AG04450 (cell line): ENCODE data around the gene VDAC1. TPM values are rescaled to one million over a fixed set of nuclear protein-coding genes. Genes with fewer than 3 reads are reported as not detected.

Source experiments
- CTCF ChIA-PET: fragments of 300-600, 350-600 bp; formaldehyde crosslinking; extraction: SDS; loops from one replicate; lab custom pipeline; 2022; ENCODE audit warnings: antibody characterized with exemption, inconsistent platforms; lab: Charles Lee
- POLR2A ChIA-PET: fragments of 350-600 bp; formaldehyde crosslinking; extraction: SDS; loops from one replicate; lab custom pipeline; 2021; ENCODE audit warnings: antibody characterized with exemption, inconsistent platforms; lab: Yijun Ruan, JAX
- DNase-seq: peaks from one replicate; pipeline ENCODE4 v3.0.0-alpha.2; 2011; ENCODE audit warnings: low read depth, low spot score
- H3K27ac ChIP-seq: one replicate; pipeline ENCODE4 v1.5.1; 2012; ENCODE audit warnings: low read depth, low read length, control low read depth
- H3K27me3 ChIP-seq: one replicate; pipeline ENCODE4 v1.6.0; 2012; ENCODE audit warnings: low read length; ENCODE audit not compliant: control insufficient read depth, insufficient read depth
- H3K4me3 ChIP-seq: 2 replicates; pipeline ENCODE4 v1.5.1; 2011; ENCODE audit warnings: mild to moderate bottlenecking, low read depth, low read length, control low read depth
- H3K9me3 ChIP-seq: 2 replicates; pipeline ENCODE4 v1.5.1; 2012; ENCODE audit warnings: low read length; ENCODE audit not compliant: control insufficient read depth, insufficient read depth
- CTCF ChIP-seq: IDR thresholded peaks from 2 replicates; pipeline ENCODE4 v1.5.1; 2011; ENCODE audit warnings: low read depth, low read length, control low read depth, inconsistent platforms
- polyA plus RNA-seq: library from polyadenylated mRNA; depleted of rRNA; stranded (reverse); fragments of >200 nt; gene quantifications from 2 replicates; pipeline ENCODE4 v1.2.3, GENCODE V29; 2011

VDAC1 gene
- polyA plus RNA-seq, 1 experiment = 262 TPM

- Histone ChIP-seq H3K4me3 (no peak overlapping the region), H3K9me3 (no peaks in the 10 kb centered on the region), H3K27ac (peak overlapping the region; percentile 43), H3K27me3 (peaks cover 2% of the 10 kb centered on the region)
- no peak for DNase-seq
- CTCF ChIA-PET = interaction anchor here (0.6 to 1.8 kb wide), 4 partner anchors 27 to 836 kb away, joined by 3 to 8 read pairs (median 4); no protein-coding TSS in a partner anchor
- POLR2A ChIA-PET = no interaction called here
- no peak for TF ChIP-seq CTCF
Measured at GRCh38 chr5:133947431-133947841, 57.3 kb downstream of the VDAC1 start.

- ChIA-PET CTCF (interaction anchor here (0.8 to 2.4 kb wide), 5 partner anchors 23 to 834 kb away, joined by 3 to 13 read pairs (median 10); no protein-coding TSS in a partner anchor), POLR2A (no interaction called here)
- Histone ChIP-seq H3K9me3 (no peaks in the 10 kb centered on the region), H3K27ac (no peak overlapping the region), H3K4me3 (no peak overlapping the region), H3K27me3 (peaks cover 6% of the 10 kb centered on the region)
- no peak for DNase-seq
- TF ChIP-seq CTCF = no peak
Measured at GRCh38 chr5:133945568-133945967, 59.2 kb downstream of the VDAC1 start.

- no peak overlapping the region for H3K4me3 ChIP-seq
- no peak overlapping the region for H3K27ac ChIP-seq
- CTCF ChIA-PET = interaction anchor here (0.6 to 2.4 kb wide), 9 partner anchors 24 to 1716 kb away, joined by 3 to 13 read pairs (median 4); no protein-coding TSS in a partner anchor
- TF ChIP-seq CTCF = peak; percentile 70
- H3K27me3 ChIP-seq = peaks cover 6% of the 10 kb centered on the region
- H3K9me3 ChIP-seq = no peaks in the 10 kb centered on the region
- no peak for DNase-seq
- POLR2A ChIA-PET = no interaction called here
Measured at GRCh38 chr5:133944263-133945185, 60.3 kb downstream of the VDAC1 start.

- peaks cover 10% of the 10 kb centered on the region for H3K27me3 ChIP-seq
- DNase-seq = no peak
- H3K4me3 ChIP-seq = no peak overlapping the region
- no peak for TF ChIP-seq CTCF
- H3K27ac ChIP-seq = no peak overlapping the region
- no peaks in the 10 kb centered on the region for H3K9me3 ChIP-seq
- POLR2A ChIA-PET = no interaction called here
- CTCF ChIA-PET = interaction anchor here (1.7 to 2.4 kb wide), 2 partner anchors 520 to 832 kb away, joined by 4 to 13 read pairs; no protein-coding TSS in a partner anchor
Measured at GRCh38 chr5:133943475-133943817, 61.3 kb downstream of the VDAC1 start.
